Ishikawa (cell line): ENCODE measurements around the gene HMX2.

Experiments
- CEBPB ChIP-seq: IDR thresholded peaks from 2 replicates; pipeline ENCODE4 v1.6.1; 2012
- CREB1 ChIP-seq: IDR thresholded peaks from 2 replicates; pipeline ENCODE4 v1.6.1; 2012; ENCODE audit warnings: low read depth
- EGR1 ChIP-seq: IDR thresholded peaks from 2 replicates; pipeline ENCODE4 v1.6.1; 2012
- EP300 ChIP-seq: IDR thresholded peaks from 2 replicates; pipeline ENCODE4 v1.6.1; 2012; ENCODE audit warnings: borderline replicate concordance
- FOXM1 ChIP-seq: IDR thresholded peaks from 2 replicates; pipeline ENCODE4 v1.6.1; 2012; ENCODE audit warnings: low read depth, borderline replicate concordance
- NFIC ChIP-seq: IDR thresholded peaks from 2 replicates; pipeline ENCODE4 v1.6.1; 2012
- RAD21 ChIP-seq: IDR thresholded peaks from 2 replicates; pipeline ENCODE4 v1.6.1; 2012; ENCODE audit warnings: low read depth
- REST ChIP-seq: IDR thresholded peaks from 2 replicates; pipeline ENCODE4 v1.6.1; 2012; ENCODE audit warnings: low read depth, mild to moderate bottlenecking
- TAF1 ChIP-seq: IDR thresholded peaks from 2 replicates; pipeline ENCODE4 v1.6.1; 2012; ENCODE audit warnings: low read depth, mild to moderate bottlenecking
- TCF12 ChIP-seq: IDR thresholded peaks from 2 replicates; pipeline ENCODE4 v1.6.1; 2012; ENCODE audit warnings: low read depth
- TEAD4 ChIP-seq: IDR thresholded peaks from 2 replicates; pipeline ENCODE4 v1.6.1; 2012
- YY1 ChIP-seq: IDR thresholded peaks from 2 replicates; pipeline ENCODE4 v1.6.1; 2012; ENCODE audit warnings: low read depth
- ZBTB7A ChIP-seq: IDR thresholded peaks from 2 replicates; pipeline ENCODE4 v1.6.1; 2012; ENCODE audit warnings: low read depth
- TF ChIP-seq, protein P1 (sequence below): IDR thresholded peaks from 2 replicates; pipeline ENCODE4 v1.6.1; 2012
- TF ChIP-seq, protein P2 (sequence below): IDR thresholded peaks from 2 replicates; pipeline ENCODE4 v1.6.1; 2012

Gene HMX2

DNA sequence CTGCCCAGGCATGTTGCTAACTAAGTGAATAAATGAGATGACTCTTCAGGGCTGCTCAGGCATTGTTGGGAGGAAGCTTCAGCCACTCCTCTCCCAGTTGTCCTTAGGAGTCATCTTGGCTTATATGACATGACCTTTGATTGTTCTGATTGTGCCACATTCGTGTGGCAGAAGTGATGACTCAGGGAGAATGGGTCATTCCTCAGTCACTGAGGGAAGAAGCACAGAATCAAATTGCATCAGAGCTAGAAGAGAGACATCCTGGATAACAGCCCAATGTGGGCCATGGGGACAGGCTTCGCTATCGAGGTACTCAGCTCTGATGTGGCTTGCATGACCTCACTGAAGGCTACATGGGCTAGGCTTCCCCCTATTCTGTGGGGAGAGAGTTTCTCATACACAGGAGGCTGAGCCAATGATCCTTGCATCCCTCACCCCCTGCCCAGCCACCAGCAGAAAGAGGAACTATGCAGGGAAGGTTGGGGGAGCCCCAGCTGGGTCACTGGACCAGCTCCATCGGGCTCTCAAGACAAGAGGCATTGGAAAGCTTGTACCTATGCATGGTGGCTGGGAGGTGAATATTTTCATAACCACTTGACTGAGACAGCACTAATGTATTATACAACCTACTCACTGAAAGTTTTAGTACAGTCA lies 18.2 kb upstream of the HMX2 start:
- TF ChIP-seq CREB1 (no peak), EGR1 (no peak), ZBTB7A (no peak), YY1 (no peak), TAF1 (no peak), TCF12 (no peak), CEBPB (no peak), EP300 (no peak), RAD21 (no peak), TEAD4 (no peak)
- TF ChIP-seq, protein P1, sequence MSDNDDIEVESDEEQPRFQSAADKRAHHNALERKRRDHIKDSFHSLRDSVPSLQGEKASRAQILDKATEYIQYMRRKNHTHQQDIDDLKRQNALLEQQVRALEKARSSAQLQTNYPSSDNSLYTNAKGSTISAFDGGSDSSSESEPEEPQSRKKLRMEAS, result no peak

DNA sequence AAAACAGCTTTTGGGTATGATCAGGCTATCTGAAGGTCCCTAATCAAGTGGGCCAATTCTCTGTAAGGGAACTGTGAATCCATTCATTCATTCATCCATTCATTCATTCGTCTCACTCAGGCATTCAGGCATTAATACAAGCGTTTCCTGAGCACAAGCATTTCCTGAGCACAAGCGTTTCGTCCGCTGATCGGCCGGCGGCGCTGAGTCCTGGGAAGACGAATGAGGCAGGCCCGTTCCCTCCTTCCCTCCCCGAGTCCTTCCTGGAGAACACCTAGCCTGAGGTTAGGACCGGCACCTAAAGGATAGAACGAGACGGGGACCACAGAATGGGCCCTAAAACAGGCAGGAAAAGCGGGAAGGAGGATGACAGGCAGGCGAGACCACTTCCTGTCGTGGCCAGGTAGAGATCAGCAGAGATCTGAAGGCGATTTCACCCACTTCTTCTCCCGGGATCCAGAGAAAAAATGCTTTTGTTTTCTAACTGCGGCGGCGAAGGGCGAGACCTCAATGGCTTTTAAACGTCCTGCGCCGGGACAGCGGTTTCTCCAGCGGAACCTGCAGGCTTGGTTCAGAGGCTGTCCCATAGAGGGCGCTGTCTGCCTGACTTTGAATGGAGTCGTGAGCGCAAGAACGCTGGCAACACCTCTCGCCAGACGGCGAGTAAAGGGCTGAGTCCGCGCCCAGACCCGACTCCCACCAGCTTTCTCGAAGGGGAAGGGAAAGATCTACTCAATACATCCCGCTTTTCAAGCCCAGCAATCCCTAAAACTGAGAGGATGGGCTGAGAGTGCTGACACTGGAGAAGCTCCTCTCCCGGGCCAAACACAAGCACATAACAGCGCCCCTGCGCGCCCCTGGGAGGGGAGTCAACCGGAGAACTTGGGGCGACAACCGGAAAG lies 15.1 kb upstream of the HMX2 start:
- TF ChIP-seq ZBTB7A, result 0 out of 2 replicates have a peak, but pooled peaks have one; percentile 35
- no peak for TF ChIP-seq YY1
- TF ChIP-seq TCF12, result peak; percentile 20; the same call in 1 of the 2 replicates
- TF ChIP-seq RAD21, result peak; percentile 99
- peak; percentile 19; the same call in 1 of the 2 replicates for TF ChIP-seq NFIC
- no peak for TF ChIP-seq CREB1
- TF ChIP-seq CEBPB, result no peak

DNA sequence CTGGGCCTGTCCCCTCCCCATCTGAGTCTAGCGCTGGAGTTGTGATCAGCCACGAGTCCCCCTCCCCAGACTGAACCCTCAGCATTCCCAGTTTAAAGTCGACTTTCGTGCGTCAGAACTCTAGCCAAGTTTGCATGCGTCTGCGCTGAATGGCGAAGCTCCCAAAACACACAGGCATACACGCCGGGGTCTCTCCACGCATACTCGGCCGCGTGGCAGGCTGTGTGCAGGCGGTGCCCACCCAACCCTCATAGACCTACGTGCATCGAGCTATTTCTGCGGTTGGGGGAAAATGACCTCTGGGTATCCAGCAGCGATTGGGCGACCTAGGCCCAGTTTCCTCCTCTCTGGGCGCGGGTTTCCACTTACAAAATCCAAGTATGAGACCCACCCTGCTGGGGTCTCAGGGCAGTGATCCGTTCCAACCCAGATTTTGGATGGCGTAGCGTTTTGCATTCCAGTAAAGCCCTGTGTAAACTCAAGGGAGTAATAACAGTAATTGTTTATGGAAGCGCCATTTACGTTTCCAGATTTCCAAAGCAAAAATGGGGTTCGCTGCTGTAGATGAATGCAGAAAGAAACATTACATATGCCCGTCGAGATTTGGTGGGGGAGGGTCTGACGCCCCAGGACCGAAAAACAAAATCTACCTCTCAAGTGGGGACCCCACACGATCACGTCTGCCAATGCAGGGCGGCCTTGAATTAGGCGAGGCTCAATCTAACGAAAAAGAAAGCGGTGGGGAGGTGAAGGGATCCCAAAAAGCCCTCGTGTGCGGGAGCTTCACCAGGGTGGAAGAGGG lies 14.2 kb upstream of the HMX2 start:
- no peak for TF ChIP-seq RAD21
- no peak for TF ChIP-seq FOXM1
- TF ChIP-seq EGR1, result no peak
- no peak for TF ChIP-seq TCF12
- TF ChIP-seq ZBTB7A, result no peak
- no peak for TF ChIP-seq YY1
- TF ChIP-seq TEAD4, result no peak
- TF ChIP-seq, protein P2, sequence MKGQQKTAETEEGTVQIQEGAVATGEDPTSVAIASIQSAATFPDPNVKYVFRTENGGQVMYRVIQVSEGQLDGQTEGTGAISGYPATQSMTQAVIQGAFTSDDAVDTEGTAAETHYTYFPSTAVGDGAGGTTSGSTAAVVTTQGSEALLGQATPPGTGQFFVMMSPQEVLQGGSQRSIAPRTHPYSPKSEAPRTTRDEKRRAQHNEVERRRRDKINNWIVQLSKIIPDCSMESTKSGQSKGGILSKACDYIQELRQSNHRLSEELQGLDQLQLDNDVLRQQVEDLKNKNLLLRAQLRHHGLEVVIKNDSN, result no peak
- TF ChIP-seq CEBPB, result no peak
- no peak for TF ChIP-seq CREB1
- no peak for TF ChIP-seq NFIC
- no peak for TF ChIP-seq EP300
- TF ChIP-seq TAF1, result no peak
- TF ChIP-seq, protein P1, result no peak
- no peak for TF ChIP-seq REST

DNA sequence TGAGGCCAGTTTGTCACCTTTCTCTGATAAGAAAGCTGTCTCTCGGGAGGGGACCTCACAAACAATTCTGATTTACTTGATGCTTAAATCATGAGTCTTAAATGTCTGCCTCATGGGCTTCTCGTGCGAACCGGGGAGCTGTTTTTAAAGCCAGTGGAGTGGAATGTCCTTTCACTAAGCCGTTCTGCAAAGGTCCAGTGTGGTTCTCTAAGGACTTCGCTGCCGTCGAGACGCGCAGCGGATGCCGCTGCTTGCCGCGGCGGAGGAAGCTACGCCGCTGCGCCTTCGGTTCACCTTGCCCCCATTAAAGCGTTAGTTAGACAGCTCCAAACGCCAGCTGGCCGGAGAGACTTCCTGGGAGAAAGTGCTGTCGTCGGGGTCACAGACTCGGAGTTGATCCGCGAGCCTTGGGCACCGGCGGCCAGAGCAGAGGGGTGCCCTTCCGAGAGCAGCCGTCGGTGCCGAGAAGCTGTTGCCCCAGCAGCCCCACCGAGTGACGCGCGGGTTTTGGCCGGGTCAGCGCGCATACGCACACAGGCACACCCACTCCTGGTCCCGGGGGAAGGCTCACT lies 13.5 kb upstream of the HMX2 start:
- TF ChIP-seq REST (no peak), TEAD4 (no peak), EP300 (no peak), CEBPB (no peak), TCF12 (no peak), CREB1 (no peak), YY1 (no peak), EGR1 (no peak), FOXM1 (no peak), ZBTB7A (no peak), TAF1 (no peak)
- TF ChIP-seq, protein P2, result no peak
- TF ChIP-seq, protein P1, result no peak
